ENCODE data around the gene HNRNPH2. TPM values are rescaled to one million over a fixed set of nuclear protein-coding genes. Genes with fewer than 3 reads are reported as not detected.

HNRNPH2 gene
- total and polyA plus RNA-seq, 7 experiments from 2014 or later = 32.1 to 103 (median 43.4) TPM

DNA sequence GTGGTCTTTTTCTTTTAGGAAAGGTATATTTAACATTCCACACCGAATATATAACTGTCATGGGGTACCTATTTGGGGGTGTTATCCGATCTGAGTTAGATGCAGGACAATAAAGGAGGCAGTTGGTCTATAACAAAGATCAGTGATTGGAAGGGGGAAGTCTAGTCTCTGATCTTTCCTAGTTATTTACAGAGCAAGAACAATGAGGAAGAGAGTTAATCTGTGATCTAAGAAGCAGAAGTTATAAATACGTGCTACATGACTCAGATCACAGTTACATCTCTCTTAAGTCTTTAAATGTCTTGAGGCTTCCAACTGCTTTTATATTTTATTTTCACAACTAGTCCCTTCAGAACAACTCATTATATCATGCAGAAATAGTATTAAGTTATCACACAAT lies 44.0 kb downstream of the HNRNPH2 start:
- DNase-seq (no peak), ATAC-seq (no peak)
- Mint-ChIP-seq H3K36me3 (peaks cover 0 to 57% (median 27%) of the 10 kb centered on the region in 5 donors), H3K4me3 (no peak overlapping the region), H3K4me1 (peaks cover 0 to 6% (median 0%) of the 10 kb centered on the region in 7 donors), H3K9me3 (peaks cover 0 to 8% (median 3%) of the 10 kb centered on the region in 11 donors), H3K27ac (no peak overlapping the region), H3K27me3 (no peaks in the 10 kb centered on the region)
- no peaks in the 10 kb centered on the region for H3K36me3 ChIP-seq (ENCODE audit: control insufficient read depth in 2 of 3, insufficient read depth in 3 of 3, low read length in 3 of 3)
- no peaks in the 10 kb centered on the region for H3K9me3 ChIP-seq (ENCODE audit: control insufficient read depth in 2 of 3, low read length in 3 of 3)
- no peak overlapping the region for H3K27ac ChIP-seq (ENCODE audit: low read depth, low read length)
- intact Hi-C loops (cut with micrococcal nuclease) = no loop called here
- H3K4me1 ChIP-seq (ENCODE audit: control insufficient read depth in 2 of 2, insufficient read depth in 2 of 2, low read length in 2 of 2) = no peaks in the 10 kb centered on the region
- ChIA-PET POLR2A (no interaction called here), CTCF (no interaction called here)
- no peak overlapping the region for H3K4me3 ChIP-seq (ENCODE audit: low read length)
- no peaks in the 10 kb centered on the region for H3K27me3 ChIP-seq (ENCODE audit: control insufficient read depth in 2 of 2, insufficient read depth in 2 of 2, low read length in 2 of 2)

- ChIA-PET POLR2A (no interaction called here), CTCF (no interaction called here)
- H3K4me3 Mint-ChIP-seq = no peak overlapping the region
- H3K9me3 Mint-ChIP-seq = peaks cover 0 to 2% (median 0%) of the 10 kb centered on the region in 11 donors
- no peaks in the 10 kb centered on the region for H3K27me3 Mint-ChIP-seq
- intact Hi-C loops (cut with micrococcal nuclease) = no loop called here
- no peaks in the 10 kb centered on the region for H3K36me3 ChIP-seq (ENCODE audit: control insufficient read depth in 2 of 3, insufficient read depth in 3 of 3, low read length in 3 of 3)
- peaks cover 0 to 2% (median 0%) of the 10 kb centered on the region in 7 donors for H3K4me1 Mint-ChIP-seq
- H3K36me3 Mint-ChIP-seq = peaks cover 0 to 15% (median 5%) of the 10 kb centered on the region in 5 donors
- ATAC-seq = no peak
- no peak overlapping the region for H3K4me3 ChIP-seq (ENCODE audit: low read length)
- no peak overlapping the region for H3K27ac ChIP-seq (ENCODE audit: low read depth, low read length)
- DNase-seq = no peak
- H3K27me3 ChIP-seq (ENCODE audit: control insufficient read depth in 2 of 2, insufficient read depth in 2 of 2, low read length in 2 of 2) = no peaks in the 10 kb centered on the region
- no peaks in the 10 kb centered on the region for H3K9me3 ChIP-seq (ENCODE audit: control insufficient read depth in 2 of 3, low read length in 3 of 3)
- no peaks in the 10 kb centered on the region for H3K4me1 ChIP-seq (ENCODE audit: control insufficient read depth in 2 of 2, insufficient read depth in 2 of 2, low read length in 2 of 2)
- H3K27ac Mint-ChIP-seq = no peak overlapping the region
These were observed 52.6 kb downstream of the HNRNPH2 start for GRCh38 chrX:101460669-101461068.

DNA sequence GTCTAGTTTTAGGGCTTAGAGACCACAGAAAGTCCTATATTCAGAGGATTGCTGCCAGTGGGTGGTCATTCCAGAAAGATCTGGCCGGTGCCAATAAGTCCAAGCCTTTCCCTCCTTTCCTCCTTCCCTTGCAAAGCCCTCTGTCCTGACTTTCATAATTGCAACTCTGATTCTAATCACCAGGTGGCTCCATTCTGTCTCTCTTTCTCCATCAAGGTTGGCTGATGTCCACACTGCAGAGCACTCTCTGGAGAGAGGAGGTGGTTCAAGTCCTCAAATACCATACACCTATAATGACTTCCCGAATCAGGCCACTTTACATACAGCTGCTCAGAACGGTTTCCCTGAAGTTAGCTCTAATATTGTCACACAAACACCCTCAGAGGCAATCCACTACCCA lies 54.9 kb downstream of the HNRNPH2 start:
- POLR2A ChIA-PET = no interaction called here
- no peaks in the 10 kb centered on the region for H3K27me3 ChIP-seq (ENCODE audit: control insufficient read depth in 2 of 2, insufficient read depth in 2 of 2, low read length in 2 of 2)
- Mint-ChIP-seq H3K4me3 (no peak overlapping the region), H3K27me3 (no peaks in the 10 kb centered on the region), H3K4me1 (peaks cover 0 to 2% (median 0%) of the 10 kb centered on the region in 7 donors), H3K36me3 (peaks cover 0 to 21% (median 11%) of the 10 kb centered on the region in 5 donors), H3K9me3 (peaks cover 0 to 2% (median 0%) of the 10 kb centered on the region in 11 donors), H3K27ac (no peak overlapping the region)
- DNase-seq (no peak), ATAC-seq (no peak)
- intact Hi-C loops (cut with micrococcal nuclease) = no loop called here
- H3K36me3 ChIP-seq (ENCODE audit: control insufficient read depth in 2 of 3, insufficient read depth in 3 of 3, low read length in 3 of 3) = no peaks in the 10 kb centered on the region
- no peak overlapping the region for H3K27ac ChIP-seq (ENCODE audit: low read depth, low read length)
- H3K9me3 ChIP-seq (ENCODE audit: control insufficient read depth in 2 of 3, low read length in 3 of 3) = no peaks in the 10 kb centered on the region
- CTCF ChIA-PET = interaction anchor here (0.6 kb wide), 1 partner anchor 1152 kb away, joined by 4 read pairs; no protein-coding TSS in a partner anchor
- H3K4me1 ChIP-seq (ENCODE audit: control insufficient read depth in 2 of 2, insufficient read depth in 2 of 2, low read length in 2 of 2) = no peaks in the 10 kb centered on the region
- H3K4me3 ChIP-seq (ENCODE audit: low read length) = no peak overlapping the region

Other genes starting within 250 kb of the HNRNPH2 start
- gene DRP2, start 188.4 kb upstream of the HNRNPH2 start, total RNA-seq = under 1 TPM in 2 of 5 experiments, not detected in 3; 0.08 to 0.58 TPM
- not detected for gene DRP2, start 188.4 kb upstream of the HNRNPH2 start, polyA plus RNA-seq
- under 1 TPM in 1 of 5 experiments, not detected in 4; 0.15 TPM for gene TAF7L, start 116.9 kb upstream of the HNRNPH2 start, total RNA-seq
- gene TAF7L, start 116.9 kb upstream of the HNRNPH2 start, polyA plus RNA-seq = not detected
- gene TIMM8A, start 59.5 kb upstream of the HNRNPH2 start, total RNA-seq = 10 to 100 TPM in 3 of 5 experiments, 1 to 10 TPM in 2; 6.7 to 13.6 (median 12.2) TPM
- gene TIMM8A, start 59.5 kb upstream of the HNRNPH2 start, polyA plus RNA-seq = 10 to 100 TPM in 1 of 2 donors, 1 to 10 TPM in 1; 8.5 to 10.6 TPM
- 10 to 100 TPM in 1 of 5 experiments, 1 to 10 TPM in 3, not detected in 1; 1.5 to 52.1 (median 3.9) TPM for gene BTK, start 22.0 kb upstream of the HNRNPH2 start, total RNA-seq
- gene BTK, start 22.0 kb upstream of the HNRNPH2 start, polyA plus RNA-seq = under 1 TPM; 0.06 to 0.14 TPM
- gene RPL36A, start 17.2 kb upstream of the HNRNPH2 start, total RNA-seq = 100 to 1,000 TPM; 113 to 342 (median 282) TPM
- 1,000 to 10,000 TPM; 2,157 to 2,919 TPM for gene RPL36A, start 17.2 kb upstream of the HNRNPH2 start, polyA plus RNA-seq
- gene GLA, start 297 bp upstream of the HNRNPH2 start, total RNA-seq = 10 to 100 TPM; 12.5 to 40.1 (median 27.1) TPM
- gene GLA, start 297 bp upstream of the HNRNPH2 start, polyA plus RNA-seq = 10 to 100 TPM; 10.9 to 11.2 TPM
- gene ARMCX4, start 77.2 kb downstream of the HNRNPH2 start, total RNA-seq = 10 to 100 TPM in 4 of 5 experiments, 1 to 10 TPM in 1; 2.1 to 18.1 (median 14.3) TPM
- gene ARMCX4, start 77.2 kb downstream of the HNRNPH2 start, polyA plus RNA-seq = 1 to 10 TPM in 1 of 2 donors, under 1 TPM in 1; 0.52 to 1.7 TPM
- 1 to 10 TPM in 2 of 5 experiments, under 1 TPM in 3; 0.17 to 1.4 (median 0.78) TPM for gene ARMCX1, start 142.3 kb downstream of the HNRNPH2 start, total RNA-seq
- 1 to 10 TPM; 2.1 to 3.2 TPM for gene ARMCX1, start 142.3 kb downstream of the HNRNPH2 start, polyA plus RNA-seq
- 10 to 100 TPM; 27.3 to 42.5 (median 39.9) TPM for gene ARMCX6, start 209.8 kb downstream of the HNRNPH2 start, total RNA-seq
- gene ARMCX6, start 209.8 kb downstream of the HNRNPH2 start, polyA plus RNA-seq = 10 to 100 TPM; 43.1 to 60.1 TPM
- gene ARMCX3, start 214.9 kb downstream of the HNRNPH2 start, total RNA-seq = 10 to 100 TPM; 32.2 to 60.4 (median 37.3) TPM
- gene ARMCX3, start 214.9 kb downstream of the HNRNPH2 start, polyA plus RNA-seq = 10 to 100 TPM; 19.8 to 30.1 TPM